Measurements from ENCODE around the gene INPP5A. TPM values are rescaled to one million over a fixed set of nuclear protein-coding genes. Genes with fewer than 3 reads are reported as not detected.
A peak's percentile ranks its signal among the peaks of the same experiment; 100 is the strongest.

The INPP5A gene
- total and polyA plus RNA-seq, 2 of the 13 experiments (the other 11 are each of a cell fraction or from before 2014, with no cell fraction given), result 17.5 to 37.9 TPM

- TF ChIP-seq SNRNP70 (IDR thresholded peaks at IDR 0.05; ENCODE audit: low read depth, low read length) (no peak), MYC (CRISPR knock-in tag; IDR thresholded peaks at IDR 0.05; ENCODE audit: borderline replicate concordance) (peak; percentile 68; the same call in 1 of the 2 replicates), YY1 (IDR thresholded peaks at IDR 0.05; ENCODE audit: insufficient read depth, insufficient replicate concordance, low read depth, low read length) (peak; percentile 23), CCAR2 (optimal IDR thresholded peaks at IDR 0.05; ENCODE audit: low read depth, low read length) (no peak), CTCF (CRISPR knock-in tag; IDR thresholded peaks at IDR 0.05) (peak; percentile 22), ZNF256 (CRISPR knock-in tag; conservative IDR thresholded peaks at IDR 0.05) (no peak), MTF1 (CRISPR knock-in tag; IDR thresholded peaks at IDR 0.05) (no peak), TGIF2 (CRISPR knock-in tag; IDR thresholded peaks at IDR 0.05) (0 out of 2 replicates have a peak, but pooled peaks have one; percentile 32), ZNF850 (CRISPR knock-in tag; conservative IDR thresholded peaks at IDR 0.05) (no peak), ZNF367 (CRISPR knock-in tag; IDR thresholded peaks at IDR 0.05; ENCODE audit: borderline replicate concordance) (no peak), ZFP90 (CRISPR knock-in tag; IDR thresholded peaks at IDR 0.05; ENCODE audit: borderline replicate concordance) (peak; percentile 38; the same call in 1 of the 2 replicates), DPF2 (CRISPR knock-in tag; IDR thresholded peaks at IDR 0.05; ENCODE audit: borderline replicate concordance, low read depth) (no peak), RARA (CRISPR knock-in tag; IDR thresholded peaks at IDR 0.05) (peak; percentile 33; the same call in 1 of the 2 replicates), ASH2L (IDR thresholded peaks at IDR 0.05; ENCODE audit: insufficient read length, low read depth, low read length) (peak; percentile 56), ZNF430 (CRISPR knock-in tag; IDR thresholded peaks at IDR 0.05) (no peak), ZNF496 (CRISPR knock-in tag; IDR thresholded peaks at IDR 0.05; ENCODE audit: insufficient replicate concordance) (no peak), ZFY (CRISPR knock-in tag; IDR thresholded peaks at IDR 0.05) (0 out of 2 replicates have a peak, but pooled peaks have one; percentile 52), ZFP36 (IDR thresholded peaks at IDR 0.05; ENCODE audit: borderline replicate concordance, low read depth, low read length, partially characterized antibody) (no peak), NAIF1 (CRISPR knock-in tag; IDR thresholded peaks at IDR 0.05; ENCODE audit: borderline replicate concordance) (no peak)
- TF ChIP-seq, protein P1, sequence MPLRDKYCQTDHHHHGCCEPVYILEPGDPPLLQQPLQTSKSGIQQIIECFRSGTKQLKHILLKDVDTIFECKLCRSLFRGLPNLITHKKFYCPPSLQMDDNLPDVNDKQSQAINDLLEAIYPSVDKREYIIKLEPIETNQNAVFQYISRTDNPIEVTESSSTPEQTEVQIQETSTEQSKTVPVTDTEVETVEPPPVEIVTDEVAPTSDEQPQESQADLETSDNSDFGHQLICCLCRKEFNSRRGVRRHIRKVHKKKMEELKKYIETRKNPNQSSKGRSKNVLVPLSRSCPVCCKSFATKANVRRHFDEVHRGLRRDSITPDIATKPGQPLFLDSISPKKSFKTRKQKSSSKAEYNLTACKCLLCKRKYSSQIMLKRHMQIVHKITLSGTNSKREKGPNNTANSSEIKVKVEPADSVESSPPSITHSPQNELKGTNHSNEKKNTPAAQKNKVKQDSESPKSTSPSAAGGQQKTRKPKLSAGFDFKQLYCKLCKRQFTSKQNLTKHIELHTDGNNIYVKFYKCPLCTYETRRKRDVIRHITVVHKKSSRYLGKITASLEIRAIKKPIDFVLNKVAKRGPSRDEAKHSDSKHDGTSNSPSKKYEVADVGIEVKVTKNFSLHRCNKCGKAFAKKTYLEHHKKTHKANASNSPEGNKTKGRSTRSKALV (CRISPR knock-in tag; IDR thresholded peaks at IDR 0.05), result 0 out of 2 replicates have a peak, but pooled peaks have one; percentile 13
- TF ChIP-seq, protein P2, sequence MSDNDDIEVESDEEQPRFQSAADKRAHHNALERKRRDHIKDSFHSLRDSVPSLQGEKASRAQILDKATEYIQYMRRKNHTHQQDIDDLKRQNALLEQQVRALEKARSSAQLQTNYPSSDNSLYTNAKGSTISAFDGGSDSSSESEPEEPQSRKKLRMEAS (IDR thresholded peaks at IDR 0.05), result peak; percentile 60
- TF ChIP-seq, protein P3, sequence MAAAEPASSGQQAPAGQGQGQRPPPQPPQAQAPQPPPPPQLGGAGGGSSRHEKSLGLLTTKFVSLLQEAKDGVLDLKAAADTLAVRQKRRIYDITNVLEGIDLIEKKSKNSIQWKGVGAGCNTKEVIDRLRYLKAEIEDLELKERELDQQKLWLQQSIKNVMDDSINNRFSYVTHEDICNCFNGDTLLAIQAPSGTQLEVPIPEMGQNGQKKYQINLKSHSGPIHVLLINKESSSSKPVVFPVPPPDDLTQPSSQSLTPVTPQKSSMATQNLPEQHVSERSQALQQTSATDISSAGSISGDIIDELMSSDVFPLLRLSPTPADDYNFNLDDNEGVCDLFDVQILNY (CRISPR knock-in tag; conservative IDR thresholded peaks at IDR 0.05), result no peak
- TF ChIP-seq, protein P4, sequence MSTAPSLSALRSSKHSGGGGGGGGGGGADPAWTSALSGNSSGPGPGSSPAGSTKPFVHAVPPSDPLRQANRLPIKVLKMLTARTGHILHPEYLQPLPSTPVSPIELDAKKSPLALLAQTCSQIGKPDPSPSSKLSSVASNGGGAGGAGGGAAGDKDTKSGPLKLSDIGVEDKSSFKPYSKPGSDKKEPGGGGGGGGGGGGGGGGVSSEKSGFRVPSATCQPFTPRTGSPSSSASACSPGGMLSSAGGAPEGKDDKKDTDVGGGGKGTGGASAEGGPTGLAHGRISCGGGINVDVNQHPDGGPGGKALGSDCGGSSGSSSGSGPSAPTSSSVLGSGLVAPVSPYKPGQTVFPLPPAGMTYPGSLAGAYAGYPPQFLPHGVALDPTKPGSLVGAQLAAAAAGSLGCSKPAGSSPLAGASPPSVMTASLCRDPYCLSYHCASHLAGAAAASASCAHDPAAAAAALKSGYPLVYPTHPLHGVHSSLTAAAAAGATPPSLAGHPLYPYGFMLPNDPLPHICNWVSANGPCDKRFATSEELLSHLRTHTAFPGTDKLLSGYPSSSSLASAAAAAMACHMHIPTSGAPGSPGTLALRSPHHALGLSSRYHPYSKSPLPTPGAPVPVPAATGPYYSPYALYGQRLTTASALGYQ (CRISPR knock-in tag; IDR thresholded peaks at IDR 0.05), result no peak
These were observed 18.8 kb upstream of the INPP5A start (continued) for GRCh38 chr10:132518572-132519381.

All from HepG2 (cell line).